Measurements from ENCODE around the gene FER1L5.
A peak's percentile ranks its signal among the peaks of the same experiment; 100 is the strongest.
"Not testable (repeated sequence)": the region's sequence is repeated elsewhere in the genome, so short reads cannot be mapped to it uniquely, and the experiment has no call there.

FER1L5 gene

DNA sequence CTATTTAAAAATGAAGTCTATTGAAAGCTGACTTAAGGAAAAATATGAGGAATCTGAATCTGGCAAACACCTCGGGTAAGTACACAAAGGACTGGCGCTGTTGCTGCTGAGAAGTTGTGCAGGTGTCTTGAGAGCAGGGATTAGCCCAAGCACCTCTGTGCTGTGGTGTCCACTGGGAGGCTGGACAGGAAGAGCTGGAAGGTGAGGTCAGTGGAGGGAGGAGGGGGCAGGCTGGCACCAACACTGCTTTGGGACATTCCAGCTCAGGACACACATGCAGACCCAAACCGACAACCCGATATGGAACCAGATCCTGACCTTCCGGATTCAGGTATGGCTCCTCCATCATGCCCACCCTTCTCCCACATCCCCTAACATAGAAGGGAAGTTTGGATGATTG, 20.6 kb downstream of the FER1L5 start:
- H3K27ac ChIP-seq, result no peak overlapping the region
- DNase-seq, result no peak
- no peaks in the 10 kb centered on the region for H3K36me3 ChIP-seq
- H3K9me3 ChIP-seq, result no peaks in the 10 kb centered on the region
- TF ChIP-seq, protein P1, sequence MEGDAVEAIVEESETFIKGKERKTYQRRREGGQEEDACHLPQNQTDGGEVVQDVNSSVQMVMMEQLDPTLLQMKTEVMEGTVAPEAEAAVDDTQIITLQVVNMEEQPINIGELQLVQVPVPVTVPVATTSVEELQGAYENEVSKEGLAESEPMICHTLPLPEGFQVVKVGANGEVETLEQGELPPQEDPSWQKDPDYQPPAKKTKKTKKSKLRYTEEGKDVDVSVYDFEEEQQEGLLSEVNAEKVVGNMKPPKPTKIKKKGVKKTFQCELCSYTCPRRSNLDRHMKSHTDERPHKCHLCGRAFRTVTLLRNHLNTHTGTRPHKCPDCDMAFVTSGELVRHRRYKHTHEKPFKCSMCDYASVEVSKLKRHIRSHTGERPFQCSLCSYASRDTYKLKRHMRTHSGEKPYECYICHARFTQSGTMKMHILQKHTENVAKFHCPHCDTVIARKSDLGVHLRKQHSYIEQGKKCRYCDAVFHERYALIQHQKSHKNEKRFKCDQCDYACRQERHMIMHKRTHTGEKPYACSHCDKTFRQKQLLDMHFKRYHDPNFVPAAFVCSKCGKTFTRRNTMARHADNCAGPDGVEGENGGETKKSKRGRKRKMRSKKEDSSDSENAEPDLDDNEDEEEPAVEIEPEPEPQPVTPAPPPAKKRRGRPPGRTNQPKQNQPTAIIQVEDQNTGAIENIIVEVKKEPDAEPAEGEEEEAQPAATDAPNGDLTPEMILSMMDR (IDR thresholded peaks at IDR 0.05), result no peak
- no peak overlapping the region for H3K4me3 ChIP-seq
- no peaks in the 10 kb centered on the region for H3K27me3 ChIP-seq
- H3K4me1 ChIP-seq, result peaks cover 0 to 17% (median 14%) of the 10 kb centered on the region in 4 donors
- intact Hi-C loops (cut with DNase I; ENCODE audit: low total_unique reads), result no loop called here

DNA sequence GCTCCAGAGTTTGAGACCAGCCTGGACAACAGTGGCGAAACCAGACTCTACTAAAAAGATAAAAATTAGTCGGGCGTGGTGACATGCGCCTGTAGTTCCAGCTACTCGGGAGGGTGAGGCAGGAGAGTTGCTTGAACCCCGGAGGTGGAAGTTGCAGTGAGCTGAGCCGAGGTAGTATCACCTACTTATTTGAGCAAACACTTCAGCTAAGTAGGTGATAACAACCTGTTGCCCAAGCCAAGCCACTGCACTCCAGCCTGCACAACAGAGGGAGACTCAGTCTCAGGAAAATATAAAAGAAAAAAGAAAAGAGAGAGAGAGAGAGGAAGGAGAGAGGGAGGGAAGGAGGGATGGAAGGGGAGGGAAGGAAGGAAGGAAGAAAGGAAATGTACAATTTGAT, 21.3 kb downstream of the FER1L5 start:
- Histone ChIP-seq H3K4me1 (peaks cover 0 to 17% (median 14%) of the 10 kb centered on the region in 4 donors), H3K4me3 (no peak overlapping the region), H3K27ac (no peak overlapping the region), H3K27me3 (no peaks in the 10 kb centered on the region), H3K9me3 (no peaks in the 10 kb centered on the region), H3K36me3 (no peaks in the 10 kb centered on the region)
- DNase-seq, result no peak
- TF ChIP-seq, protein P1 (IDR thresholded peaks at IDR 0.05), result no peak
- intact Hi-C loops (cut with DNase I; ENCODE audit: low total_unique reads), result no loop called here

GRCh38 chr2:96664366-96664925, 21.9 kb downstream of the FER1L5 start:
- TF ChIP-seq, protein P1 (IDR thresholded peaks at IDR 0.05), result no peak
- DNase-seq, result no peak
- no peak overlapping the region for H3K4me3 ChIP-seq
- H3K9me3 ChIP-seq, result no peaks in the 10 kb centered on the region
- H3K36me3 ChIP-seq, result no peaks in the 10 kb centered on the region
- no peaks in the 10 kb centered on the region for H3K27me3 ChIP-seq
- intact Hi-C loops (cut with DNase I; ENCODE audit: low total_unique reads), result no loop called here
- peak overlapping the region; percentile 62 to 71 for H3K27ac ChIP-seq
- H3K4me1 ChIP-seq, result peaks cover 0 to 17% (median 14%) of the 10 kb centered on the region in 4 donors

- Histone ChIP-seq H3K4me3 (no peak overlapping the region), H3K27me3 (no peaks in the 10 kb centered on the region), H3K9me3 (no peaks in the 10 kb centered on the region), H3K27ac (peak overlapping the region; percentile 62 to 71), H3K4me1 (peaks cover 0 to 17% (median 14%) of the 10 kb centered on the region in 4 donors), H3K36me3 (no peaks in the 10 kb centered on the region)
- intact Hi-C loops (cut with DNase I; ENCODE audit: low total_unique reads), result no loop called here
- TF ChIP-seq, protein P1 (IDR thresholded peaks at IDR 0.05), result no peak
- peak in 1 of 2 donors; percentile 51 for DNase-seq
Measured at GRCh38 chr2:96665083-96665569, 22.6 kb downstream of the FER1L5 start.

- H3K36me3 ChIP-seq; H3K4me3 ChIP-seq; intact Hi-C loops (cut with DNase I; ENCODE audit: low total_unique reads); H3K9me3 ChIP-seq; DNase-seq; H3K27me3 ChIP-seq: not testable (repeated sequence)
- H3K4me1 ChIP-seq, result peaks cover 0 to 17% (median 14%) of the 10 kb centered on the region in 4 donors
- H3K27ac ChIP-seq, result peak overlapping the region; percentile 62 to 71
Measured at GRCh38 chr2:96665717-96666116, 23.2 kb downstream of the FER1L5 start.

GRCh38 chr2:96668771-96669170, 26.2 kb downstream of the FER1L5 start:
- DNase-seq, result no peak
- H3K36me3 ChIP-seq, result no peaks in the 10 kb centered on the region
- TF ChIP-seq, protein P1 (IDR thresholded peaks at IDR 0.05), result no peak
- H3K9me3 ChIP-seq, result no peaks in the 10 kb centered on the region
- H3K4me1 ChIP-seq, result peaks cover 0 to 17% (median 14%) of the 10 kb centered on the region in 4 donors
- no peak overlapping the region for H3K4me3 ChIP-seq
- no peak overlapping the region for H3K27ac ChIP-seq
- intact Hi-C loops (cut with DNase I; ENCODE audit: low total_unique reads), result no loop called here
- no peaks in the 10 kb centered on the region for H3K27me3 ChIP-seq

All from tibial artery (tissue), 4 donors.